Measurements from ENCODE around the gene CRYGC.

CRYGC gene

GRCh38 chr2:208153156-208153555 lies 23.5 kb upstream of the CRYGC start:
- TF ChIP-seq ZNF132 (tag by site-specific recombination; IDR thresholded peaks at IDR 0.05; ENCODE audit: borderline replicate concordance) (no peak), ZNF560 (tag by site-specific recombination; IDR thresholded peaks at IDR 0.05; ENCODE audit: borderline replicate concordance) (no peak), PRDM10 (tag by site-specific recombination; IDR thresholded peaks at IDR 0.05) (no peak), ZBTB49 (tag by site-specific recombination; IDR thresholded peaks at IDR 0.05; ENCODE audit: low read depth) (no peak), ZBTB44 (tag by site-specific recombination; IDR thresholded peaks at IDR 0.05) (no peak)
- Histone ChIP-seq H3K36me3 (ENCODE audit: control insufficient read depth in 2 of 2, insufficient read depth in 1 of 2, low read length in 2 of 2) (no peaks in the 10 kb centered on the region), H3K27ac (ENCODE audit: extremely low read depth, low read depth, low read length) (no peak overlapping the region), H3K9me3 (ENCODE audit: control insufficient read depth, insufficient read depth, low read depth, low read length) (no peaks in the 10 kb centered on the region), H3K4me1 (ENCODE audit: control insufficient read depth, insufficient read depth, low read length) (no peaks in the 10 kb centered on the region), H3K4me3 (ENCODE audit: low read depth, low read length) (no peak overlapping the region)
- POLR2A ChIA-PET, result no interaction called here
- CTCF ChIA-PET, result no interaction called here

- Histone ChIP-seq H3K9me3 (ENCODE audit: control insufficient read depth, insufficient read depth, low read depth, low read length) (no peaks in the 10 kb centered on the region), H3K36me3 (ENCODE audit: control insufficient read depth in 2 of 2, insufficient read depth in 1 of 2, low read length in 2 of 2) (no peaks in the 10 kb centered on the region), H3K4me1 (ENCODE audit: control insufficient read depth, insufficient read depth, low read length) (no peaks in the 10 kb centered on the region), H3K4me3 (ENCODE audit: low read depth, low read length) (no peak overlapping the region), H3K27ac (ENCODE audit: extremely low read depth, low read depth, low read length) (no peak overlapping the region)
- POLR2A ChIA-PET, result no interaction called here
- TF ChIP-seq ZNF24 (tag by site-specific recombination; IDR thresholded peaks at IDR 0.05) (no peak), KLF7 (tag by site-specific recombination; IDR thresholded peaks at IDR 0.05; ENCODE audit: borderline replicate concordance) (no peak), ZNF155 (tag by site-specific recombination; IDR thresholded peaks at IDR 0.05) (no peak), ZNF2 (tag by site-specific recombination; IDR thresholded peaks at IDR 0.05) (no peak), ZNF354C (tag by site-specific recombination; IDR thresholded peaks at IDR 0.05; ENCODE audit: borderline replicate concordance, low read depth) (no peak), ZNF202 (tag by site-specific recombination; IDR thresholded peaks at IDR 0.05; ENCODE audit: borderline replicate concordance) (no peak), ZNF133 (tag by site-specific recombination; IDR thresholded peaks at IDR 0.05) (no peak), ZEB2 (tag by site-specific recombination; IDR thresholded peaks at IDR 0.05) (no peak), ZNF16 (tag by site-specific recombination; IDR thresholded peaks at IDR 0.05; ENCODE audit: low read depth) (no peak)
- CTCF ChIA-PET, result no interaction called here
Observed at GRCh38 chr2:208150956-208151355, 21.3 kb upstream of the CRYGC start.

DNA sequence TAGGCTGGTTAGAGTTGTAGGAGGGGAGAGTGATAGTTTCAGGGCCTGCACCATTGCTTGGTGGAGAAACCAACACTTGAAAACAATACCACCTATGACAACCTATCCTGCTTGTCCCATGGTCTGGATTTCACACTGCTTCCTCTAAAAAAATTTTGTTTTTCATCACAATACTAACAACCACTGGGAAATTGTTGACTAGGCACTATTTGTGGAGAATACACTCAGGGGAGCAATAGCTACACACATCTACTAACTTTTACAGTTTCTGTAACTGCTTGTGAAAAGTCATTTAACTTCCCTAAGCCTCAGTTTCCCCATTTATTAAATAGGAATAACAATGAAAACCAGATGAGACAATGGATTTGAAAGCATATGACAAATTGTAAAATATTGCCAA lies 20.5 kb upstream of the CRYGC start:
- CTCF ChIA-PET, result no interaction called here
- H3K36me3 ChIP-seq (ENCODE audit: control insufficient read depth in 2 of 2, insufficient read depth in 1 of 2, low read length in 2 of 2), result no peaks in the 10 kb centered on the region
- H3K27ac ChIP-seq (ENCODE audit: extremely low read depth, low read depth, low read length), result no peak overlapping the region
- no peaks in the 10 kb centered on the region for H3K9me3 ChIP-seq (ENCODE audit: control insufficient read depth, insufficient read depth, low read depth, low read length)
- no peak for TF ChIP-seq ZNF654 (tag by site-specific recombination; IDR thresholded peaks at IDR 0.05; ENCODE audit: low read depth)
- TF ChIP-seq ZNF670 (tag by site-specific recombination; IDR thresholded peaks at IDR 0.05; ENCODE audit: low read depth), result no peak
- no peak for TF ChIP-seq CTCF (tag by site-specific recombination; IDR thresholded peaks at IDR 0.05)
- no peak for TF ChIP-seq ZNF132 (tag by site-specific recombination; IDR thresholded peaks at IDR 0.05; ENCODE audit: borderline replicate concordance)
- no peak for TF ChIP-seq HOXA7 (CRISPR knock-in tag; IDR thresholded peaks at IDR 0.05; ENCODE audit: borderline replicate concordance)
- H3K4me1 ChIP-seq (ENCODE audit: control insufficient read depth, insufficient read depth, low read length), result no peaks in the 10 kb centered on the region
- no peak overlapping the region for H3K4me3 ChIP-seq (ENCODE audit: low read depth, low read length)
- POLR2A ChIA-PET, result no interaction called here
